ENCODE data around the gene TMCO1.

- peak; percentile 36; the same call in 1 of the 2 replicates for TF ChIP-seq CTCF (conservative IDR thresholded peaks at IDR 0.05)
- no peak for TF ChIP-seq EZH2 (IDR thresholded peaks at IDR 0.05; ENCODE audit: low read depth)
Observed at GRCh38 chr1:165697881-165698760, 70.5 kb downstream of the TMCO1 start, which contains the start of gene ALDH9A1.
